ENCODE data around the gene OVOL2.
A peak's percentile ranks its signal among the peaks of the same experiment; 100 is the strongest.
"Not testable (repeated sequence)": the region's sequence is repeated elsewhere in the genome, so short reads cannot be mapped to it uniquely, and the experiment has no call there.

The OVOL2 gene

GRCh38 chr20:18057101-18057993 lies at the start of gene OVOL2:
Gene OVOL2, minus strand, starts transcription at chr20:18057916. Its CDS starts 282 bp downstream, at chr20:18057634.
- DNase-seq (ENCODE audit: low spot score), result peak; percentile 18

DNA sequence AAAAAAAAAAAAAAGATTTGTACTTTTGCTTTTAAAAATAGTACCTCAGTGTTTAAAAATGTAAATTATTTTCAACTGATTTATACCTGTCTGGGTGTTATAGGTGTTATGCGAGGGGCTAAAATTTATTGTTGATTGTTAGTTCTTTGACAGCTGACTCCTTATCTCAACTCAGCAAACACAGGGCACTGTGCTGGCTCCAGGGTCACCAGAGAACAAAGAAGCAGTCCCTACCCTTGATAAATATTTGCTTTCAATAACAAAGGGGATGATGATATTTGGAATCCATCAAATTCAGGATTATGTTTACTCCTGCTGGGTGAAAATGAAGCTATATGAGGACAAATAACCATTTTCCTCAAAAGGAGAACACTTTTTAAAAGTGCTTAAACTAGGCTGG lies 45.8 kb upstream of the OVOL2 start:
- DNase-seq (ENCODE audit: low spot score), result no peak

- no peak for DNase-seq (ENCODE audit: low spot score)
Observed at GRCh38 chr20:18101125-18101810, 43.6 kb upstream of the OVOL2 start.

DNA sequence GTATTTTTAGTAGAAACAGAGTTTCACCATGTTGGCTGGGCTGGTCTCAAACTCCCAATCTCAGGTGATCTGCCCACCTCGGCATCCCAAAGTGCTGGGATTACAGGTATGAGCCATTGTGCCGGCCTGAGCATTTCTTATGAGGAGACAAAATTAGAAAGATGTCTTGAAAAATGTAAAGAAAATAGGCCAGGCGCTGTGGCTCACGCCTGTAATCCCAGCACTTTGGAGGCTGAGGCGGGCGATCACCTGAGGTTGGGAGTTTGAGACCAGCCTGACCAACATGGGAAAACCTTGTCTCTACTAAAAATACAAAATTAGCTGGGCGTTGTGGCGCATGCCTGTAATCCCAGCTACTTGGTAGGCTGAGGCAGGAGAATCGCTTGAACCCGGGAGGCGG lies 42.9 kb upstream of the OVOL2 start:
- not testable (repeated sequence) for DNase-seq (ENCODE audit: low spot score)

DNA sequence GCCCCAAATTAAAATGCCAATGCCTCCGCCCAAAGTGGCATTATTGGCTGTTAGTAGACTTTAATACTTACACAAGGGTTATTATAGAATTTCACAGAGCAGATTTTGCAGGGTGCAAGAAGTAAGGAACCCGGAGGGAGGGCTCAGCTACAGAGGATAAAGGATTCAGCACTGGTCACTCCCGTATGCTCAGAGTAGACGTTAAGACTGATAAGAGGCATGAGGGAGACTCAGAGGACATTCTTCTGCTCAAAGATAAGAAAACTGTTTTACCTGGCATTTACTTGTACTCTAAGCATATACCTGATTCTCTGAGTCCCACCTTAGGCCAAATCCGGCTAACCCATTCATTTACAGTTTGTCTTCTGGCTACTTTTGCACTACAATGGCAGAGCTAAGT lies 36.5 kb upstream of the OVOL2 start:
- DNase-seq (ENCODE audit: low spot score), result no peak

- DNase-seq (ENCODE audit: low spot score), result no peak
Observed at GRCh38 chr20:18093388-18093787, 35.7 kb upstream of the OVOL2 start.

DNA sequence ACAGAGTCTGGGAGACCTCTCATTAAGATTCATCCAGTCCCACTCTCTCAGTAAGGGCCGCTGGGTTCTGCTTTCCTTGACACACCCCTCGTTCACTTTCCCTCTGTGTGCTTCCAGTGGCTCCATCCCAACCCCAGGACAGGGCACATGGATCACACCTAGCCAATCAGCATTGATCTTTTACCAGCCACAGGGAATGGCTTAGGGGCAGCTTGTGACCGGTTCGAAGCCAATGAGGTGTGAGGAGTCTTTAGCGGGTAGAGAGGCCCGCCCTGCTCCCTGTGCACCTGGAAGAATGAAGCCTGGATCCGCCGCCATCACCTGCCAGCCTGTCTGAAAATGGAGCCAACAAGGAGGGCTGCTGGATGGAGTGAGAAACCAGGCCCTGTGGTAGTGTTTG lies 35.2 kb upstream of the OVOL2 start:
- DNase-seq (ENCODE audit: low spot score), result no peak

DNA sequence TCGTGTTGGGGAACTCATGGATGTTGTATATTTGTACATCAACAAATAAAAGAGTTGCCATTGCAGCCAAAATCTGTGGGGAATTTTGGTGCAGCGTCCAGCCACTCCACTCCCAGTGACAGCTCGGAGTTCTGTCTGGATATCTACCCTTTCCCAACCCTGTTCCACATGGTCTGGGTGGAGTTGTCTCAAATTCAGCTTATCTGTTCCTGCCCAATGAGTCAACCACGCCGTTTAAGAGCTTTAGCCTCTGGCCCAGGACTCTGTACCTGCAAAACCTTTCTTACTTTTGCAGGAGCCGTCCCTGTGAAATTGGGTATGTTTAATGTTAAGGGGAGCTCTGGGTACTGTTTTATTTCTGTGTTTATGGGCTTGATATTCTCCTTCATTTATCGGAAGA lies 33.9 kb upstream of the OVOL2 start:
- no peak for DNase-seq (ENCODE audit: low spot score)

DNA sequence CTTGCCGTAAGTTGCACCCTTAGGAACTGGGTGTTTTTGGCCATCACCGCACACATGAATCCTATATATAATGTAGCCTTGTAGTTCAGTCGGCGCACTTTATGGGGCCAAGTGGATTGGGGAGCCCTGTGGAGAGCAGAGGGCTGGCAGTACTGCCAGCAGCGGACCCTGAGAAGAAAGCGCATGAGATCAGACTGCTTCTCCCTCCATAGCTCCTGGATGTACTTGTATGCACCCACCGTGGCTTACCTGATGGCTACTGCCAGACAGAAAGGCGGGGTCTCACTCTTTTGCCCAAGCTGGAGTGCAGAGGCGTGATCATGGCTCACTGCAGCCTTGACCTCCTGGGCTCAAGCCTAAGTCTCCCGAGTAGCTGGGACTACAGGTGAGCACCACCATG lies 32.8 kb upstream of the OVOL2 start:
- DNase-seq (ENCODE audit: low spot score), result no peak

DNA sequence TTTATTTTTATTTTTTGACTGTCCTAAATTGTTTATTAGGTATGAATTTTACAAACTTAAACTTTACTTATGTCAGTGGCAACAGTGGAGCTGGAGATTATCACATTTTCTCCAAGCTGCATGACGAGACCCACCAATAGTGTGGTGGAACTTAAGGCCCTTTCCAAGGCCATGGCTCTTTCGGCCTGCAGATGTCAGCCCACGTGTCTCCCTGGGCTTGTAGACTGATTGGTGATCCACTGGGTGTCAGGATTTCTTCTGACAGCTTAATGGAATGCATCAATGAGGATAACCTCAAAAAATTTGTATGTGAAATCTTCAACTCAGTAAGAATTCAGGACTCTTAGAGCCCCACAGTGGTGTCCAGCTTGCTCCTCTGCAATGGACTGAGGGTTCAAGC lies 32.3 kb upstream of the OVOL2 start:
- no peak for DNase-seq (ENCODE audit: low spot score)

- DNase-seq (ENCODE audit: low spot score), result not testable (repeated sequence)
Observed at GRCh38 chr20:18088841-18089240, 31.1 kb upstream of the OVOL2 start.

DNA sequence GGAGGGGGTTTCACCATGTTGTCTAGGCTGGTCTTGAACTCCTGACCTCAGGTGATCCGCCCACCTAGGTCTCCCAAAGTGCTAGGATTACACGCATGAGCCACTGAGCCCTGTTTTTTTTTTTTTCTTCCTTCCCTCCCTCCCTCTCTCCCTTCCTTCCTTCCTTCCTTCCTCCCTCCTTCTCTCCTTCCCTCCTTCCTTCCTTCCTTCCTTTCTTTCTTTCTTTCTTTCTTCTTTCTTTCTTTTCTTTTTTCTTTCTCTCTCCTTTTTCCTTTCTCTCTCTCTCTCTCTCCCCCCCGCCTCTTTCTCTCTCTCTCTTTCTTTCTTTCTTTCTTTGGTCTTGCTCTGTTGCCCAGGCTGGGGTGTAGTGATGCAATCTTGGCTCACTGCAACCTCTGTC lies 30.6 kb upstream of the OVOL2 start:
- not testable (repeated sequence) for DNase-seq (ENCODE audit: low spot score)

DNA sequence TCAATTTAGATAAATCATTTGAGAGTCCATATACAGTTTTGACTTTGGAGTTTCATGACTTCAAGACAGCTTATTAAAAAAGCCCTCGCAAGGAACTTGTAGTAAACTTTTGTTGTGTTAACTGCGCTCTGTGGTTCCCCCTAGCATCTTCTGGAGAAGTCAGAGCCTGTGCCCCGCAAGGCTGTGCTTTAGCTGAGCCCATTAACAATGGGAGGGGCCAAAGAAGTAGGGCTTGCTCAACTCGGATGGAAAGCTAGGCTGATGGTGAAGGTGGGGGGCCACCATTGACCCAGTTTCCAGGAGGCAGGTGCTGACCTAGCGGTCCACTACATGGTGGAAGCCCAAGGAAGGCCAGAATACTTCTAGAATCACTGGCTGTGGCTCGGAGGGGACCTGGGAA lies 29.3 kb upstream of the OVOL2 start:
- DNase-seq (ENCODE audit: low spot score), result no peak

DNA sequence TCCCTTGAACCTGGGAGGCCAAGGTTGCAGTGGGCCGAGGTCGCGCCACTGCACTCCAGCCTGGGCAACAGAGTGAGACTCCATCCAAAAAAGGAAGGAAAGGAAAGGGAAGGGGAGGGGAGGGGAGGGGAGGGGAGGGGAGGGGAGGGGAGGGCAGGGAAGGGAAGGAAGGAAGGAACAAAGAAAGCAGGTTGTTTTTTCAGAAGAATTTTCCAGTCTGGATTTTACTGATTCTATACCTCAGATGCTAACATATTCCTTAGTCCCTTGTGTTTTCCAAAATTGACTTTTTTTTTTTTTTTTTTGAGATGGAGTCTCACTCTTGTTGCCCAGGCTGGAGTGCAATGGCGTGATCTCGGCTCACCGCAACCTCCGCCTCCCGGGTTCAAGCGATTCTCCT lies 23.1 kb upstream of the OVOL2 start:
- not testable (repeated sequence) for DNase-seq (ENCODE audit: low spot score)

DNA sequence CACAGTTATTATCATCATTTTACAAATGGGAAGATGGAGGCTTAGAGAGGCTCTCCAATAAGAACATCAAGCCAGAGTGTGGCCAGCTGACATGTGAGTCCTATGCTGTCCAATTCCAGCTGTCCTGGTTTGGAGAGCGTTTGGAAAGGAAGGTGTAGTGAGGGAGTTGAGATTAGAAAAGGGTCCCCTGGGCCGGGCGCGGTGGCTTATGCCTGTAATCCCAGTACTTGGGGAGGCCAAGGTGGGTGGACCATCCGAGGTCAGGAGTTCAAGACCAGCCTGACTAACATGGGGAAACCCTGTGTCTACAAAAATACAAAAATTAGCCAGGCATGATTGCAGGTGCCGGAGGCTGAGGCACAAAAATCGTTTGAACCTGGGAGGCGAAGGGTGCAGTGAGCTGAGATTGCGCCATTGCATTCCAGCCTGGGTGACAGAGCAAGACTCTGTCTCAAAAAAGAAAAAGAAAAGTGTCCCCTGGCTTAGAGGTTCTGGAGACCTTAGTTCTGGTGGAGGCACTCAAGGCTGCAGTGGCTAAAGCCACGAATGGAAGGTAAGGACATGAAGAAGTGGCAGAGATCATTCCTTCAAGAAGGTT lies 22.1 kb upstream of the OVOL2 start:
- DNase-seq (ENCODE audit: low spot score), result no peak

DNA sequence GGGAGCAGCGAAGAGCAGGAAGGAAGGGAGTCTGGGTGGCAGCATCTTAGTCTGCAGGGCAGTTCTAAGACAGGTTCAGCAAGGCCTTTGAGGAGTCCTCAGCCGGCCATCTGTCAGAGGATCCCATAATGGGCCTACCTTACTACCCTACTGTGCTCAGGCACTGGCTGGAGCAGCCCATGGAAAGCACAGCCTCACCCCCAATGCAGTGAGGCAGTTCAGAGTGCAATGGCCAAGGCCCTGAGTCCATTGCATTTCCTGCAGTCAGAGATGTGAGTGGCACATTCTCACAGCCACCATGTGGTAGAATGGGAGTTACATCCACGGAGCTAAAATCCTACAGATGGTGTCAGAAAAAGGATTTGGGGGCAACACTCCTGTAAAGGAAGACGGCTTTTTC lies 19.4 kb upstream of the OVOL2 start:
- DNase-seq (ENCODE audit: low spot score), result no peak

GRCh38 chr20:18072532-18072931 lies 14.8 kb upstream of the OVOL2 start:
- DNase-seq (ENCODE audit: low spot score), result no peak

DNA sequence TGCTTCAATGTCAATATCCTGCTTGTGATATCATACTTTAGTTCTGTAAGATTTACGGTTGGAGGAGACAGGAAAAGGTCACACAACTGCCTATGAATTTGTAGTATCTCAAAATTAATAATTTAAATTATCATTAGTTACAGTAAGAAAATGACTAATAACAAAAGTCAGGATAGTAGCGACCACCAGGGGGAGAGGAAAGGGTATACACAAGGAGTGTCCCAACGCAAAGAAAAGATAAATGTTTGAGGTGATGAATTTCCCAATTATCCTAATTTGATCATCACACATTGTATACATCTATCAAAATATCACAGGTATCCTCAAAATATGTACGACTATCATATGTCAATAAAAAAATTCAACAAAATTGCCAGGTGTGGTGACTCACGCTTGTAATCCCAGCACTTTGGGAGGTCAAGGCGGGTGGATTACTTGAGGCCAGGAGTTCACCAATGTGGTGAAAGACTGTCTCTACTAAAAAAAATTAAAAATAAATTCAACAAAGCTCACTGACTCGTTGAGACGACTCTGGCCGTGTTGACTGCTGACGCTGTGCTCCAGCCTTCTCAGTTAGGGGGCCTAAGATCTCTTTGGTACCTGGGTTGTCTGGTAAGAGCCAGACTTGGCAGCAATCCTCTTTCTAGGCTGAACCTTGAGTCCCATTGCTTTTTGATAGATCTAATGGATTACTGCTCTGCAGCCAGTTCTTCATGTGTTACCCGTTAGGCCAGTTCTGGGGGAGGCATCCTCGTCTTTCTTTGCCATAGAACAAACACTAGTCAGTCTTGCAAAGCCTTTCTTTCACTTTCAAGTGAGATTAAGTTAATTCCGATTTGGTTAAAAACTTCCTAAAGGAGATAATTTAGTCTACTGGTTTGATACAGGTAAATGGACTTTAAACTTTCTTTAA lies 9.0 kb upstream of the OVOL2 start:
- no peak for DNase-seq (ENCODE audit: low spot score)

GRCh38 chr20:18063676-18064075 lies 6.0 kb upstream of the OVOL2 start:
- no peak for DNase-seq (ENCODE audit: low spot score)

DNA sequence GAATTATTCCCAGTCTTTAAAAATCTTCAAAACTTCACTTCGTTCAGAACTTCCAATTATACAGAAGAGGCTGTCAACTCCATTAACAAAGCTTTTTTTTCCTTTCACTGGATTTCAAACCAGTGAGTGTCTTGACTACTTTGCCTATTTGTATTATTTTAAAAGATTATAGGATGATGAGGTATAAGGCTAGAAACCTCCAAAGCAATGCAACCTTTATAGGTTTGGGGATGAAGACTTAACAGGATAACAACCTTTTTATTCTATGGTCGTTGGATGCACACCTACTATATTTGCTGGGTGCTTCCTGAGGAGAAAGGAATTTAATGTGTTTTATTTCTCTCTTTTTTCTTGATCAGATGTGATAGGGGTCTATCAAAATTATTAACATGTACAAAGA lies 1.9 kb upstream of the OVOL2 start:
- no peak for DNase-seq (ENCODE audit: low spot score)

- DNase-seq (ENCODE audit: low spot score), result no peak
Observed at GRCh38 chr20:18058661-18059467, 1.1 kb upstream of the OVOL2 start.
